Caco-2 (cell line): ENCODE data around the gene EPYC. TPM values are rescaled to one million over a fixed set of nuclear protein-coding genes. Genes with fewer than 3 reads are reported as not detected.

Source experiments
- BruUV-seq: library from RNA; stranded (reverse); fragments of 400-500 nt; replicated peaks from 2 replicates; lab custom pipeline; 2021; lab: Mats Ljungman, UMichigan
- CTCF ChIA-PET: fragments of 300-600 bp; sonication (Branson Sonifier 250); formaldehyde crosslinking; loops from one replicate; lab custom pipeline; 2022; ENCODE audit warnings: antibody characterized with exemption; lab: Charles Lee
- POLR2A ChIA-PET: fragments of 300-600 bp; sonication (Branson Sonifier 250); formaldehyde crosslinking; loops from one replicate; lab custom pipeline; 2022; ENCODE audit warnings: antibody characterized with exemption; lab: Charles Lee
- DNase-seq, 2 experiments: peaks; one replicate each; pipeline versions ENCODE4 v3.0.0 to v3.0.0-alpha.2; 2020 to 2022
- H3K27me3 ChIP-seq: replicated peaks from 2 replicates; pipeline ENCODE4 v1.6.0; 2011; ENCODE audit warnings: low read length; ENCODE audit not compliant: control insufficient read depth, insufficient read depth
- H3K36me3 ChIP-seq: 2 replicates; pipeline ENCODE4 v1.5.1; 2011; ENCODE audit warnings: low read length; ENCODE audit not compliant: control insufficient read depth, insufficient read depth
- H3K4me1 ChIP-seq: fragments of 250-450 bp; sonication (Bioruptor Pico); 2 replicates; pipeline ENCODE4 v1.5.1; 2020; ENCODE audit warnings: mild to moderate bottlenecking
- H3K4me3 ChIP-seq: 2 replicates; pipeline ENCODE4 v1.5.1; 2011; ENCODE audit warnings: low read depth, mild to moderate bottlenecking, control low read depth, low read length
- H3K9me3 ChIP-seq: fragments of 250-450 bp; sonication (Bioruptor Pico); 2 replicates; pipeline ENCODE4 v1.5.1; 2020; ENCODE audit warnings: mild to moderate bottlenecking, moderate library complexity
- H3K27ac Mint-ChIP-seq: one replicate; pipeline ENCODE4 v1.8.0; 2022; ENCODE audit warnings: mixed read lengths; ENCODE audit not compliant: unreplicated experiment
- H3K27me3 Mint-ChIP-seq: one replicate; pipeline ENCODE4 v1.8.0; 2022; ENCODE audit warnings: mixed read lengths; ENCODE audit not compliant: insufficient read depth, unreplicated experiment
- H3K36me3 Mint-ChIP-seq: one replicate; pipeline ENCODE4 v1.8.0; 2022; ENCODE audit warnings: mild to moderate bottlenecking, mixed read lengths; ENCODE audit not compliant: insufficient read depth, unreplicated experiment
- H3K4me1 Mint-ChIP-seq: one replicate; pipeline ENCODE4 v1.8.0; 2022; ENCODE audit warnings: low read depth, mixed read lengths; ENCODE audit not compliant: unreplicated experiment
- H3K4me3 Mint-ChIP-seq: one replicate; pipeline ENCODE4 v1.8.0; 2022; ENCODE audit warnings: mild to moderate bottlenecking, moderate library complexity, mixed read lengths; ENCODE audit not compliant: unreplicated experiment
- H3K9me3 Mint-ChIP-seq: one replicate; pipeline ENCODE4 v1.8.0; 2022; ENCODE audit warnings: mixed read lengths; ENCODE audit not compliant: unreplicated experiment
- intact Hi-C: fragments of 100-400 bp; cut with micrococcal nuclease; formaldehyde crosslinking; loops from one replicate; pipeline ENCODE4 v1.10.0; 2022; ENCODE audit not compliant: unreplicated experiment
- total RNA-seq: library from RNA; stranded (reverse); gene quantifications from 2 replicates; pipeline ENCODE4 v1.2.3, GENCODE V29; 2022
- TF ChIP-seq, protein P1 (sequence below), 2 experiments: fragments of 200-600 bp in 1 of 2; IDR thresholded peaks; 1 replicate in 1 of 2; 2 replicates in 1 of 2; pipeline versions ENCODE4 v1.5.1 to v1.8.0; 2011 to 2022; ENCODE audit warnings: antibody characterized with exemption in 1 of 2, control low read depth in 1 of 2, inconsistent platforms in 1 of 2, low read depth in 1 of 2, low read length in 1 of 2, mild to moderate bottlenecking in 1 of 2, moderate library complexity in 1 of 2; ENCODE audit not compliant: insufficient read depth in 1 of 2, severe bottlenecking in 1 of 2, unreplicated experiment in 1 of 2

Gene EPYC
- total RNA-seq, 1 experiment from 2014 or later = not detected

DNA sequence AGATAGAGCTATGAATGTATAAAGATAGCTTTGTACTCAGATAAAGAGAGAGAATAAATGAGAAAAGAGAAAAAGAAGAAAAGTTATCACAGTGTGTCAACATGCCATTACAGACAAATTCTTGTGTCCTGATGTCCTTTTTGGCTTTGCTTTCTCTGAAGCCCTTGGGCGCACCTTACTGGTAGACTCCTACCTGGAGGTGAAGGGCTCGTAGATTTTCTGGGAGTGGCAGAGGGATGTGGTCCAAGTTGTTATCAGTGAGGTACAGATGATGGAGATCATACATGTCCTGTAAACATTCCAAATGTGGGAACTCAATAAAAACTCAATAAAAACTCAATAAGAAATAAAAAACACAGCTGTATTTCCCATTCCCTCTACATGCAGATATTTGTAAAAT is 34.9 kb downstream of the EPYC start:
- intact Hi-C loops = no loop called here
- Histone ChIP-seq H3K9me3 (no peaks in the 10 kb centered on the region), H3K4me3 (no peak overlapping the region), H3K36me3 (no peaks in the 10 kb centered on the region), H3K27me3 (no peaks in the 10 kb centered on the region), H3K4me1 (no peaks in the 10 kb centered on the region)
- H3K9me3 Mint-ChIP-seq = no peaks in the 10 kb centered on the region
- ChIA-PET CTCF (interaction anchor here (1.1 kb wide), 1 partner anchor 10 kb away, joined by 5 read pairs; no protein-coding TSS in a partner anchor), POLR2A (no interaction called here)
- H3K4me1 Mint-ChIP-seq = no peaks in the 10 kb centered on the region
- no peak overlapping the region for H3K27ac Mint-ChIP-seq
- TF ChIP-seq, protein P1, sequence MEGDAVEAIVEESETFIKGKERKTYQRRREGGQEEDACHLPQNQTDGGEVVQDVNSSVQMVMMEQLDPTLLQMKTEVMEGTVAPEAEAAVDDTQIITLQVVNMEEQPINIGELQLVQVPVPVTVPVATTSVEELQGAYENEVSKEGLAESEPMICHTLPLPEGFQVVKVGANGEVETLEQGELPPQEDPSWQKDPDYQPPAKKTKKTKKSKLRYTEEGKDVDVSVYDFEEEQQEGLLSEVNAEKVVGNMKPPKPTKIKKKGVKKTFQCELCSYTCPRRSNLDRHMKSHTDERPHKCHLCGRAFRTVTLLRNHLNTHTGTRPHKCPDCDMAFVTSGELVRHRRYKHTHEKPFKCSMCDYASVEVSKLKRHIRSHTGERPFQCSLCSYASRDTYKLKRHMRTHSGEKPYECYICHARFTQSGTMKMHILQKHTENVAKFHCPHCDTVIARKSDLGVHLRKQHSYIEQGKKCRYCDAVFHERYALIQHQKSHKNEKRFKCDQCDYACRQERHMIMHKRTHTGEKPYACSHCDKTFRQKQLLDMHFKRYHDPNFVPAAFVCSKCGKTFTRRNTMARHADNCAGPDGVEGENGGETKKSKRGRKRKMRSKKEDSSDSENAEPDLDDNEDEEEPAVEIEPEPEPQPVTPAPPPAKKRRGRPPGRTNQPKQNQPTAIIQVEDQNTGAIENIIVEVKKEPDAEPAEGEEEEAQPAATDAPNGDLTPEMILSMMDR (IDR thresholded peaks at IDR 0.05; ENCODE audit: insufficient read depth in 1 of 2, low read depth in 1 of 2, low read length in 1 of 2, severe bottlenecking in 1 of 2, unreplicated experiment in 1 of 2) = no peak
- no peaks in the 10 kb centered on the region for H3K27me3 Mint-ChIP-seq
- BruUV-seq = no TSS peak
- no peaks in the 10 kb centered on the region for H3K36me3 Mint-ChIP-seq
- DNase-seq = no peak
- no peak overlapping the region for H3K4me3 Mint-ChIP-seq

DNA sequence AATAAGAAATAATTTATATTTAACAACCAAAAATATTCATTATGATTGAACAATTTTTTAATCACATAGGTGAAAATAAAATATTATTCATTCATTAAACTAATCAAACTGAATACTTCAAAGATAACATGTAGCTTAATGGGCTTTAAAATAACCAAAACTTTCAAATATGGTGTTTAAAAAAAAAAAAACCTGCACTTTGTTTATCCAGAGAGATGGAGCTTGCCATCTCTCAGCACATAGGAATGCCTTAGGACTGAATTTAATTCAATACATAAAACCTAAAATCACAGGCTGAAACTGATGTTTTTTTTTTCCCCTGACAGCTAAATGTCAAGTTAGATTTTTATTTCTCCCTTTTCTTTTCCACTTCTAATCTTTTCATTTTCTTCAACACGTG is 35.4 kb downstream of the EPYC start:
- TF ChIP-seq, protein P1 (IDR thresholded peaks at IDR 0.05; ENCODE audit: insufficient read depth in 1 of 2, low read depth in 1 of 2, low read length in 1 of 2, severe bottlenecking in 1 of 2, unreplicated experiment in 1 of 2) = no peak
- Histone ChIP-seq H3K4me1 (no peaks in the 10 kb centered on the region), H3K27me3 (no peaks in the 10 kb centered on the region), H3K4me3 (no peak overlapping the region), H3K36me3 (no peaks in the 10 kb centered on the region), H3K9me3 (no peaks in the 10 kb centered on the region)
- Mint-ChIP-seq H3K9me3 (no peaks in the 10 kb centered on the region), H3K4me1 (no peaks in the 10 kb centered on the region), H3K27ac (no peak overlapping the region), H3K27me3 (no peaks in the 10 kb centered on the region), H3K4me3 (no peak overlapping the region), H3K36me3 (no peaks in the 10 kb centered on the region)
- no TSS peak for BruUV-seq
- intact Hi-C loops = no loop called here
- CTCF ChIA-PET = no interaction called here
- POLR2A ChIA-PET = no interaction called here
- DNase-seq = no peak

DNA sequence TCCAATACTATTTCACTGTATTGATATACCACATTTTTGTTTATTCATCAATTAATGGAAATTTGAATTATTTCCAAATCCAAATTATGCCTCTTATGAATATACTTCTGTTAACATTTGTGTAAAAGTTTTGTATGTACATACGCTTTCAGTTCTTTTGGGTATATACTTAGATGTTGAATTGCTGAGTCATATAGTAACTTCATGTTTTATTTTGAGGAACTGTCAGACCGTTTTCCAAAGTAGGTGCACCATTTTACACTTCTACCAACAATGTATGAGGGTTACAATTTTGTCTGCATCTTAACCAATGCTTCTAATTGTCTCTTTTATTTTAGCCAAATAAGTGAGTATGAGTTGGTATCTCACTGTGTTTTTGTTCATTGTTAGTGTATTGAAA is 39.6 kb downstream of the EPYC start:
- no peak for DNase-seq
- ChIA-PET CTCF (no interaction called here), POLR2A (no interaction called here)
- TF ChIP-seq, protein P1 (IDR thresholded peaks at IDR 0.05; ENCODE audit: insufficient read depth in 1 of 2, low read depth in 1 of 2, low read length in 1 of 2, severe bottlenecking in 1 of 2, unreplicated experiment in 1 of 2) = no peak
- H3K9me3 Mint-ChIP-seq = no peaks in the 10 kb centered on the region
- no peaks in the 10 kb centered on the region for H3K4me1 Mint-ChIP-seq
- no peaks in the 10 kb centered on the region for H3K36me3 Mint-ChIP-seq
- intact Hi-C loops = no loop called here
- Histone ChIP-seq H3K27me3 (no peaks in the 10 kb centered on the region), H3K4me1 (no peaks in the 10 kb centered on the region), H3K36me3 (no peaks in the 10 kb centered on the region), H3K9me3 (no peaks in the 10 kb centered on the region), H3K4me3 (no peak overlapping the region)
- no peak overlapping the region for H3K27ac Mint-ChIP-seq
- H3K27me3 Mint-ChIP-seq = no peaks in the 10 kb centered on the region
- no TSS peak for BruUV-seq
- no peak overlapping the region for H3K4me3 Mint-ChIP-seq
